SK-N-SH (cell line): Measurements from ENCODE around the gene LYZ. TPM values are rescaled to one million over a fixed set of nuclear protein-coding genes. Genes with fewer than 3 reads are reported as not detected.

Experiments
- CTCF ChIA-PET: fragments of 300-600, 350-600 bp; formaldehyde crosslinking; extraction: SDS; loops from one replicate; lab custom pipeline; 2021; lab: Yijun Ruan, JAX
- POLR2A ChIA-PET: fragments of 350-600 bp; sonication (Branson Sonifier 250); formaldehyde crosslinking; extraction: SDS; loops from one replicate; lab custom pipeline; 2020; ENCODE audit warnings: antibody characterized with exemption, inconsistent platforms; lab: Yijun Ruan, JAX
- DNase-seq: peaks from one replicate; pipeline ENCODE4 v3.0.0; 2012
- H2AFZ ChIP-seq: fragments of 200-600 bp; sonication (generic); 2 replicates; pipeline ENCODE4 v1.8.1; 2016; ENCODE audit warnings: antibody characterized with exemption, mild to moderate bottlenecking, low read depth
- H3F3A ChIP-seq: fragments of 200-600 bp; sonication (generic); replicated peaks from 2 replicates; pipeline ENCODE3; 2016; ENCODE audit warnings: antibody characterized with exemption, mild to moderate bottlenecking; ENCODE audit not compliant: insufficient read depth
- H3K27ac ChIP-seq, 2 experiments: fragments of 200-500 bp in 1 of 2; fragments of 200-600 bp in 1 of 2; sonication (Bioruptor generic) in 1 of 2; sonication (generic), shearing (Covaris generic) in 1 of 2; 2 replicates each; pipeline versions ENCODE4 v1.5.1 to v1.6.1; 2014 to 2016; ENCODE audit warnings: low read depth in 2 of 2, inconsistent platforms in 1 of 2, low read length in 1 of 2, mild to moderate bottlenecking in 1 of 2, mixed read lengths in 1 of 2
- H3K27me3 ChIP-seq: fragments of 200-600 bp; sonication (generic), shearing (Covaris generic); 2 replicates; pipeline ENCODE4 v1.6.1; 2016; ENCODE audit warnings: mixed run types; ENCODE audit not compliant: insufficient read depth
- H3K36me3 ChIP-seq, 2 experiments: fragments of 200-500 bp in 1 of 2; fragments of 200-600 bp in 1 of 2; sonication (Bioruptor generic) in 1 of 2; sonication (generic) in 1 of 2; replicated peaks in 1 of 2; 2 replicates each; pipeline versions ENCODE3 to v1.5.1; 2014 to 2016; ENCODE audit warnings: low read length in 1 of 2, mild to moderate bottlenecking in 1 of 2; ENCODE audit not compliant: insufficient read depth in 2 of 2, control insufficient read depth in 1 of 2
- H3K4me1 ChIP-seq, 2 experiments: fragments of 200-500 bp in 1 of 2; fragments of 200-600 bp in 1 of 2; sonication (Bioruptor generic) in 1 of 2; sonication (generic), shearing (Covaris generic) in 1 of 2; 2 replicates each; pipeline versions ENCODE4 v1.5.1 to v1.6.1; 2014 to 2016; ENCODE audit warnings: low read depth in 1 of 2, low read length in 1 of 2, mixed run types in 1 of 2; ENCODE audit not compliant: insufficient read depth in 2 of 2, control insufficient read depth in 1 of 2
- H3K4me2 ChIP-seq: fragments of 200-600 bp; sonication (generic), shearing (Covaris generic); 2 replicates; pipeline ENCODE4 v1.6.1; 2017; ENCODE audit warnings: mixed run types
- H3K4me3 ChIP-seq, 2 experiments: fragments of 200-500 bp in 1 of 2; fragments of 200-600 bp in 1 of 2; sonication (Bioruptor generic) in 1 of 2; sonication (generic), shearing (Covaris generic) in 1 of 2; 2 replicates each; pipeline versions ENCODE4 v1.5.1 to v1.8.1; 2014 to 2016; ENCODE audit warnings: low read depth in 2 of 2, inconsistent platforms in 1 of 2, low read length in 1 of 2, mild to moderate bottlenecking in 1 of 2, mixed read lengths in 1 of 2, moderate library complexity in 1 of 2
- H3K79me2 ChIP-seq: fragments of 200-600 bp; sonication (generic); 2 replicates; pipeline ENCODE4 v1.8.1; 2017; ENCODE audit warnings: mild to moderate bottlenecking; ENCODE audit not compliant: insufficient read depth
- H3K9ac ChIP-seq: fragments of 200-600 bp; sonication (generic); 2 replicates; pipeline ENCODE4 v1.6.1; 2017; ENCODE audit warnings: mixed run types
- H3K9me2 ChIP-seq: fragments of 200-600 bp; sonication (generic); 2 replicates; pipeline ENCODE4 v1.6.1; 2017; ENCODE audit warnings: mixed run types
- H3K9me3 ChIP-seq: fragments of 200-600 bp; sonication (generic); 2 replicates; pipeline ENCODE4 v1.6.1; 2017; ENCODE audit warnings: mixed run types, mild to moderate bottlenecking, moderate library complexity
- H4K20me1 ChIP-seq: fragments of 200-600 bp; sonication (generic); 2 replicates; pipeline ENCODE4 v1.6.1; 2017; ENCODE audit warnings: mild to moderate bottlenecking, mixed run types; ENCODE audit not compliant: insufficient read depth
- ELF1 ChIP-seq: IDR thresholded peaks from 2 replicates; pipeline ENCODE4 v1.4.0; 2012
- EP300 ChIP-seq, 2 experiments: IDR thresholded peaks; 2 replicates each; pipeline versions ENCODE4 v1.4.0 to v1.6.1; 2012; ENCODE audit warnings: borderline replicate concordance in 1 of 2, low read depth in 1 of 2, low read length in 1 of 2
- FOSL2 ChIP-seq: IDR thresholded peaks from 2 replicates; pipeline ENCODE4 v1.4.0; 2012; ENCODE audit warnings: low read depth, mild to moderate bottlenecking, moderate library complexity, borderline replicate concordance
- FOXJ3 ChIP-seq: sonication (generic); formaldehyde crosslinking; IDR thresholded peaks from 2 replicates; pipeline ENCODE4 v1.5.1; 2020; ENCODE audit warnings: mild to moderate bottlenecking, missing genetic modification reagents
- GABPA ChIP-seq: IDR thresholded peaks from 2 replicates; pipeline ENCODE4 v1.4.0; 2012; ENCODE audit warnings: low read depth, mild to moderate bottlenecking
- JUND ChIP-seq: IDR thresholded peaks from 2 replicates; pipeline ENCODE4 v1.4.0; 2012
- MXI1 ChIP-seq: IDR thresholded peaks from 2 replicates; pipeline ENCODE4 v1.6.1; 2012; ENCODE audit warnings: mild to moderate bottlenecking, low read depth, low read length, improper control_type of control experiment
- POLR2AphosphoS5 ChIP-seq: IDR thresholded peaks from 2 replicates; pipeline ENCODE4 v1.6.1; 2012; ENCODE audit warnings: low read depth, low read length
- RAD21 ChIP-seq: IDR thresholded peaks from 2 replicates; pipeline ENCODE4 v1.6.1; 2012; ENCODE audit warnings: mild to moderate bottlenecking, low read length
- RFX5 ChIP-seq: IDR thresholded peaks from 2 replicates; pipeline ENCODE4 v1.6.1; 2012; ENCODE audit warnings: mild to moderate bottlenecking, improper control_type of control experiment, low read length
- RXRA ChIP-seq: IDR thresholded peaks from 2 replicates; pipeline ENCODE4 v1.4.0; 2012; ENCODE audit warnings: low read depth, mild to moderate bottlenecking, borderline replicate concordance
- SMC3 ChIP-seq: IDR thresholded peaks from 2 replicates; pipeline ENCODE4 v1.6.1; 2012; ENCODE audit warnings: low read depth, low read length, improper control_type of control experiment
- TCF12 ChIP-seq: IDR thresholded peaks from 2 replicates; pipeline ENCODE4 v1.4.0; 2012
- YY1 ChIP-seq: IDR thresholded peaks from 2 replicates; pipeline ENCODE4 v1.4.0; 2012; ENCODE audit warnings: low read depth, mild to moderate bottlenecking
- WGBS: methylation state at CpG from one replicate; pipeline ENCODE4 v1.1.6; 2017; ENCODE audit warnings: low lambda C conversion rate; 5-methylcytosine and 5-hydroxymethylcytosine counted together
- polyA plus RNA-seq, 3 experiments: library from polyadenylated mRNA; depleted of rRNA; stranded (reverse); fragments of >200 nt; gene quantifications; 2 replicates each; pipeline ENCODE4 v1.2.3, GENCODE V29; 2012
- TF ChIP-seq, protein P1 (sequence below): IDR thresholded peaks from 2 replicates; pipeline ENCODE4 v1.4.0; 2012; ENCODE audit warnings: low read depth, borderline replicate concordance
- TF ChIP-seq, protein P2 (sequence below): fragments of 150-350 bp; IDR thresholded peaks from 2 replicates; pipeline ENCODE4 v1.6.1; 2017; ENCODE audit warnings: antibody characterized with exemption, low read length, low read depth, borderline replicate concordance

Gene LYZ
- polyA plus RNA-seq, 1 of the 3 experiments (the other 2 are of a cell fraction): not detected

DNA sequence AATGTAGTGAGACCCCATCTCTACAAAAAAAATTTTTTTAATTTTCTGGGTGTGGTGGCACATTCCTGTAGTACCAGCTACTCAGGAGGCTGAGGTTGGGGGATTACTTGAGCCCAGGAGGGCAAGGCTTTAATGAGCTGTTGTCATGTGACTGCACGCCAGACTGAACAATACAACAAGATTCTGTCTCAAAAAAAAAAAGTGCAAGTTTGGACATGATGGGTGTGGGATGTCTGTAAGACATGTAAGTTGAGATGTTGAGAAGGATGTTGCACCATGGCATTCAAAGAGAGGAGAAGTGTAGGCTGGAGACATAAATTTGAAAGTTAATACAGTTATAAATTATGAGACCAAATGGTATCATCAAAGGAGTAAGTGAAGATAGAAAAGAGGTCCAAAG, 34.9 kb downstream of the LYZ start:
- WGBS: 100% methylated on average over 1 of the region's 1 CpG
- H4K20me1 ChIP-seq: no peaks in the 10 kb centered on the region
- CTCF ChIA-PET: interaction anchor here (1.9 kb wide), 1 partner anchor 16 kb away, joined by 4 read pairs; no protein-coding TSS in a partner anchor
- no peak for DNase-seq
- no peak overlapping the region for H3K9ac ChIP-seq
- H3K9me3 ChIP-seq: no peaks in the 10 kb centered on the region
- peaks cover 4% of the 10 kb centered on the region; the same call in 1 of the 2 replicates for H3K79me2 ChIP-seq
- H3K4me2 ChIP-seq: no peak overlapping the region
- peaks cover 24 to 31% of the 10 kb centered on the region in 2 experiments for H3K36me3 ChIP-seq
- H3F3A ChIP-seq: peaks cover 7% of the 10 kb centered on the region
- POLR2A ChIA-PET: interaction anchor here (0.6 kb wide), 1 partner anchor 23 kb away, joined by 3 read pairs; no protein-coding TSS in a partner anchor
- no peaks in the 10 kb centered on the region for H3K4me1 ChIP-seq
- H2AFZ ChIP-seq: no peak overlapping the region
- no peaks in the 10 kb centered on the region for H3K9me2 ChIP-seq
- TF ChIP-seq, protein P1, sequence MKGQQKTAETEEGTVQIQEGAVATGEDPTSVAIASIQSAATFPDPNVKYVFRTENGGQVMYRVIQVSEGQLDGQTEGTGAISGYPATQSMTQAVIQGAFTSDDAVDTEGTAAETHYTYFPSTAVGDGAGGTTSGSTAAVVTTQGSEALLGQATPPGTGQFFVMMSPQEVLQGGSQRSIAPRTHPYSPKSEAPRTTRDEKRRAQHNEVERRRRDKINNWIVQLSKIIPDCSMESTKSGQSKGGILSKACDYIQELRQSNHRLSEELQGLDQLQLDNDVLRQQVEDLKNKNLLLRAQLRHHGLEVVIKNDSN: no peak
- TF ChIP-seq TCF12: no peak
- TF ChIP-seq FOSL2: no peak
- TF ChIP-seq YY1: no peak
- TF ChIP-seq GABPA: no peak
- TF ChIP-seq JUND: no peak
- TF ChIP-seq RFX5: no peak
- no peak for TF ChIP-seq RXRA
- TF ChIP-seq SMC3: no peak
- no peak for TF ChIP-seq ELF1
- TF ChIP-seq FOXJ3: no peak
- no peak for TF ChIP-seq MXI1
- no peak for TF ChIP-seq POLR2AphosphoS5
- H3K27me3 ChIP-seq: no peaks in the 10 kb centered on the region
- no peak overlapping the region for H3K4me3 ChIP-seq
- no peak overlapping the region for H3K27ac ChIP-seq

DNA sequence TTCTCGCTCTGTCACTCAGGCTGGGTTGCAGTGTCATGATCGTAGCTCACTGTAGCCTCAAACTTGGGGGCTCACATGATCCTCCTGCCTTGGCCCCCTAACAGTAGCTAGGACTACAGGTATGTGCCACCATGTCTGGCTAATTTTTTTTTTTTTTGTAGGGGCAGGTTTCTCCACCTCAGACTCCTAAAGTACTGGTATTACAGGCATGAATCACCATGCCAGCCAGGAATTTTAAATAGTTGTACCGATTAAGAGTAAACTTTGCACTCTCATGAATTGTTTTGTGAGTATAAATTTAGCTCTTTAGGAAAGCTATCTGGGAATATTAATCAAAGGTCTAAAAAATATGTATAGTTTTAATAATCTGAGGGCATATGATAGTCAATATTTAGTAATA, 36.9 kb downstream of the LYZ start:
- Histone ChIP-seq H3K4me1 (no peaks in the 10 kb centered on the region; a peak in 1 of 4 replicates), H2AFZ (no peak overlapping the region), H3K79me2 (peaks cover 11% of the 10 kb centered on the region; the same call in 1 of the 2 replicates), H3F3A (peaks cover 7% of the 10 kb centered on the region), H3K9me2 (no peaks in the 10 kb centered on the region), H3K9me3 (no peaks in the 10 kb centered on the region), H4K20me1 (no peaks in the 10 kb centered on the region), H3K4me2 (no peak overlapping the region), H3K4me3 (no peak overlapping the region), H3K27ac (no peak overlapping the region), H3K27me3 (no peaks in the 10 kb centered on the region), H3K36me3 (peaks cover 13 to 16% of the 10 kb centered on the region in 2 experiments), H3K9ac (no peak overlapping the region)
- POLR2A ChIA-PET: no interaction called here
- TF ChIP-seq RAD21 (no peak), GABPA (no peak), POLR2AphosphoS5 (no peak), EP300 (IDR thresholded peaks at IDR 0.05; ENCODE audit: borderline replicate concordance in 1 of 2, low read depth in 1 of 2, low read length in 1 of 2) (no peak), RFX5 (no peak)
- TF ChIP-seq, protein P2, sequence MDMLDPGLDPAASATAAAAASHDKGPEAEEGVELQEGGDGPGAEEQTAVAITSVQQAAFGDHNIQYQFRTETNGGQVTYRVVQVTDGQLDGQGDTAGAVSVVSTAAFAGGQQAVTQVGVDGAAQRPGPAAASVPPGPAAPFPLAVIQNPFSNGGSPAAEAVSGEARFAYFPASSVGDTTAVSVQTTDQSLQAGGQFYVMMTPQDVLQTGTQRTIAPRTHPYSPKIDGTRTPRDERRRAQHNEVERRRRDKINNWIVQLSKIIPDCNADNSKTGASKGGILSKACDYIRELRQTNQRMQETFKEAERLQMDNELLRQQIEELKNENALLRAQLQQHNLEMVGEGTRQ: no peak
- 71% methylated on average over 3 of the region's 3 CpGs for WGBS
- no peak for DNase-seq
- CTCF ChIA-PET: interaction anchor here (1.2 to 1.4 kb wide), 3 partner anchors 8 to 254 kb away, joined by 3 to 7 read pairs (median 4); no protein-coding TSS in a partner anchor
